ENCODE data around the gene PLD2. TPM values are rescaled to one million over a fixed set of nuclear protein-coding genes. Genes with fewer than 3 reads are reported as not detected.
A peak's percentile ranks its signal among the peaks of the same experiment; 100 is the strongest.

Gene PLD2
- total RNA-seq, 4 donors from 2014 or later = 10.2 to 21.3 (median 15.7) TPM

- TF ChIP-seq CTCF (IDR thresholded peaks at IDR 0.05) (no peak), POLR2A (IDR thresholded peaks at IDR 0.05) (no peak), POLR2AphosphoS5 (IDR thresholded peaks at IDR 0.05) (no peak), EP300 (IDR thresholded peaks at IDR 0.05) (no peak)
- no peak for ATAC-seq
- Histone ChIP-seq H3K27ac (no peak overlapping the region), H3K4me3 (no peak overlapping the region), H3K9me3 (no peaks in the 10 kb centered on the region), H3K27me3 (no peaks in the 10 kb centered on the region), H3K4me1 (peaks cover 0 to 17% (median 9%) of the 10 kb centered on the region in 3 donors), H3K36me3 (peaks cover 0 to 27% of the 10 kb centered on the region in 2 donors)
- 54 to 87% methylated on average over 6 to 10 of the region's 10 CpGs for WGBS, 2 donors (ENCODE audit: low coverage in 1 of 2)
Measured at GRCh38 chr17:4800462-4801196, 6.3 kb upstream of the PLD2 start.

- no peak within 1 kb of the TSS for H3K27ac ChIP-seq
- peaks cover 0 to 17% (median 2%) of the 10 kb centered on the region in 3 donors for H3K4me1 ChIP-seq
- H3K27me3 ChIP-seq = no peaks in the 10 kb centered on the region
- WGBS, 2 donors (ENCODE audit: low coverage in 1 of 2) = 75 to 80% methylated on average over 1 to 4 of the region's 9 CpGs
- no peak for ATAC-seq
- peaks cover 0 to 26% of the 10 kb centered on the region in 2 donors for H3K36me3 ChIP-seq
- H3K4me3 ChIP-seq = no peak within 1 kb of the TSS
- H3K9me3 ChIP-seq = no peaks in the 10 kb centered on the region
- TF ChIP-seq POLR2A (IDR thresholded peaks at IDR 0.05) = no peak
- TF ChIP-seq EP300 (IDR thresholded peaks at IDR 0.05) = no peak
- no peak for TF ChIP-seq POLR2AphosphoS5 (IDR thresholded peaks at IDR 0.05)
- TF ChIP-seq CTCF (IDR thresholded peaks at IDR 0.05) = no peak
Measured at GRCh38 chr17:4802228-4802627, 4.7 kb upstream of the PLD2 start, which contains the start of gene C17orf114. C17orf114 (minus strand) TSS chr17:4802328.

- peak overlapping the region; percentile 58 to 90 for H3K4me3 ChIP-seq
- peaks cover 0 to 27% of the 10 kb centered on the region in 2 donors for H3K36me3 ChIP-seq
- H3K9me3 ChIP-seq = no peaks in the 10 kb centered on the region
- WGBS, 2 donors (ENCODE audit: low coverage in 1 of 2) = 10 to 17% methylated on average over 5 to 6 of the region's 16 CpGs
- peak overlapping the region in 3 of 4 donors; percentile 69 to 83 (median 81) for H3K27ac ChIP-seq
- no peaks in the 10 kb centered on the region for H3K27me3 ChIP-seq
- no peak for TF ChIP-seq POLR2A (IDR thresholded peaks at IDR 0.05)
- H3K4me1 ChIP-seq = peaks cover 0 to 26% (median 11%) of the 10 kb centered on the region in 3 donors
- no peak for ATAC-seq
Measured at GRCh38 chr17:4806456-4806776, 536 bp upstream of the PLD2 start.

GRCh38 chr17:4807605-4808377 lies 839 bp downstream of the PLD2 start:
- Histone ChIP-seq H3K27ac (peak overlapping the region in 3 of 4 donors; percentile 69 to 83 (median 81)), H3K36me3 (peaks cover 0 to 32% of the 10 kb centered on the region in 2 donors), H3K9me3 (no peaks in the 10 kb centered on the region), H3K27me3 (no peaks in the 10 kb centered on the region), H3K4me1 (peaks cover 0 to 26% (median 11%) of the 10 kb centered on the region in 3 donors), H3K4me3 (peak overlapping the region; percentile 58 to 90)
- WGBS, 2 donors (ENCODE audit: low coverage in 1 of 2) = 35 to 62% methylated on average over 7 to 20 of the region's 32 CpGs
- ATAC-seq = no peak
- TF ChIP-seq POLR2AphosphoS5 (IDR thresholded peaks at IDR 0.05) (no peak), POLR2A (IDR thresholded peaks at IDR 0.05) (no peak), CTCF (IDR thresholded peaks at IDR 0.05) (no peak), EP300 (IDR thresholded peaks at IDR 0.05) (no peak)

GRCh38 chr17:4808378-4808767 lies 1.4 kb downstream of the PLD2 start:
- ATAC-seq = no peak
- Histone ChIP-seq H3K36me3 (peaks cover 0 to 32% of the 10 kb centered on the region in 2 donors), H3K4me3 (peak overlapping the region in 1 of 2 donors; percentile 90), H3K9me3 (no peaks in the 10 kb centered on the region), H3K27ac (peak overlapping the region in 1 of 4 donors; percentile 69), H3K4me1 (peaks cover 0 to 26% (median 11%) of the 10 kb centered on the region in 3 donors), H3K27me3 (no peaks in the 10 kb centered on the region)
- 28% methylated on average over 5 of the region's 6 CpGs; no CpG with 5 or more reads in 1 of the 2 donors for WGBS, 2 donors (ENCODE audit: low coverage in 1 of 2)
- peak; percentile 25 for TF ChIP-seq POLR2AphosphoS5 (IDR thresholded peaks at IDR 0.05)
- no peak for TF ChIP-seq CTCF (IDR thresholded peaks at IDR 0.05)

All from gastroesophageal sphincter (tissue), 4 donors.